GM10248 (cell line): ENCODE measurements around the gene CLCN2.

Experiments used
- CTCF ChIA-PET: fragments of 300-600 bp; sonication (Branson Sonifier 250); formaldehyde crosslinking; extraction: SDS; loops from one replicate; lab custom pipeline; 2021; ENCODE audit warnings: antibody characterized with exemption; lab: Yijun Ruan, JAX
- POLR2A ChIA-PET: fragments of 350-650 bp; sonication (Branson Sonifier 250); formaldehyde crosslinking; extraction: SDS; loops from one replicate; lab custom pipeline; 2020; ENCODE audit warnings: antibody characterized with exemption; lab: Yijun Ruan, JAX
- DNase-seq: peaks from one replicate; pipeline ENCODE4 v3.0.0; 2012; ENCODE audit errors: extremely low spot score
- CTCF ChIP-seq: IDR thresholded peaks from 2 replicates; pipeline ENCODE4 v1.5.1; 2012; ENCODE audit warnings: mild to moderate bottlenecking, low read depth; ENCODE audit errors: extremely low read depth, missing control alignments, control extremely low read depth

Gene CLCN2

GRCh38 chr3:184377882-184378445 lies 16.6 kb upstream of the CLCN2 start, which contains the start of gene THPO:
Gene THPO (minus strand): TSS chr3:184378207. CDS start chr3:184376259, 1,948 bp downstream.
- no peak for TF ChIP-seq CTCF
- no peak for DNase-seq
- ChIA-PET POLR2A (no interaction called here), CTCF (interaction anchor here (1.3 to 1.7 kb wide), 2 partner anchors 150 to 163 kb away, joined by 3 read pairs; no protein-coding TSS in a partner anchor)

- ChIA-PET POLR2A (no interaction called here), CTCF (interaction anchor here (1.3 to 1.7 kb wide), 2 partner anchors 150 to 163 kb away, joined by 3 read pairs; no protein-coding TSS in a partner anchor)
- TF ChIP-seq CTCF: no peak
- no peak for DNase-seq
Observed at GRCh38 chr3:184377374-184377773, 16.0 kb upstream of the CLCN2 start.

GRCh38 chr3:184375747-184376461 lies 14.5 kb upstream of the CLCN2 start:
- ChIA-PET CTCF (interaction anchor here (0.9 to 6.8 kb wide), 6 partner anchors 8 to 174 kb away, joined by 3 to 90 read pairs (median 3); partner anchors contain the start of genes CLCN2 and POLR2H), POLR2A (no interaction called here)
- DNase-seq: no peak
- TF ChIP-seq CTCF: no peak

GRCh38 chr3:184373422-184373821 lies 12.0 kb upstream of the CLCN2 start:
- POLR2A ChIA-PET: no interaction called here
- CTCF ChIA-PET: interaction anchor here (1.0 to 6.8 kb wide), 9 partner anchors 9 to 478 kb away, joined by 3 to 90 read pairs (median 5); partner anchors contain the start of gene CHRD
- no peak for TF ChIP-seq CTCF
- DNase-seq: no peak

DNA sequence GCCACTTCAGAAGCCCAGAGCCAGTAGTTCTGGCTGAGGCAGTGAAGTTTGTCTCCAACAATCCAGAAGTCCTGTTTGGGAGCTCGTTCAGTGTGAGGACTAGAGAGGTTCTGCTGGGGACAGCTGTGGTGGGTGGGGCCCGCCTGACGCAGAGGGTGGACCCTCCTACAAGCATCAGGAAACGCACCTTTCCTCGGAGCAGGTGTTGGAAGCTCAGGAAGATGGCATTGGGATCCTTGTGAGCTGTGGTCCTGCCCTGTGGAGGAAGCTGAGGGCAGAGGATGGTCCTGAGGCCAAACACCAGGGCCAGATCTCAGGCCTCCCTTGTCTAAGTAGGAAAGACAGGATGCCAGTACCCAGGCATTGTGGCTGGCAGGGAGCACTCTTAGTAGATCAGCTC lies 11.5 kb upstream of the CLCN2 start:
- DNase-seq: no peak
- POLR2A ChIA-PET: no interaction called here
- CTCF ChIA-PET: interaction anchor here (1.0 to 6.8 kb wide), 11 partner anchors 10 to 477 kb away, joined by 3 to 90 read pairs (median 5); partner anchors contain the start of gene CHRD
- TF ChIP-seq CTCF: no peak

DNA sequence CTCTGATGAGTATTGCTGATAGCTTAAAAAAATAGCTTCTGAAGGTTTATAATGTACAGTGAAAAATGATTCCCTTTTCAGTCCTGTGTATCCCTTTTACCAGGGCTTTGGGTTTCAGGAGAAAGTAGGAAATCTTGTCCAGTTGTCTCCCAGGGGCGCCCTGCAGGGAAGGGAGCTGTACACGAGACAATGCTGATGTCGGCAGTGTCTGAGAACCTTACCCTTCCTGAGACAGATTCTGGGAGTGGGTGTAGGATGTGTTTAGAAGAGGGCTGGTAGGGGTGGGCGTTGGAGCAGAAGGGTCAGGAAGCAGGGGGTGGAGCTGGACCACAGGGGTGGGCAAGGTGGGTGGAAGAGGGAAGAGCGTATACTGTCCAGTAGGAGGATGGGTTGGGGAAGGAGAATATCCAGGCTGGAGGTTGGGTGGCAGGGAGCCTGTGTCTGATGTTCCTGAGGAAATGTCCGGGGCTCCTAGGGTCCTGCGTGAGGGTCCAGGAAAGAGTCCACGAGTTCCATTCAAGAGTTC lies 11.0 kb upstream of the CLCN2 start:
- POLR2A ChIA-PET: no interaction called here

More for the DNA sequence above, 11.0 kb upstream of the CLCN2 start:
- CTCF ChIA-PET: interaction anchor here (0.8 to 6.8 kb wide), 22 partner anchors 9 to 414 kb away, joined by 3 to 90 read pairs (median 4); partner anchors contain the start of genes CHRD, CLCN2, EPHB3 and POLR2H
- no peak for DNase-seq
- no peak for TF ChIP-seq CTCF
